Mesenchymal stem cell (in vitro differentiated cells and primary cell): Measurements from ENCODE around the gene ZIC4.

Experiments
- DNase-seq: peaks from one replicate; pipeline ENCODE4 v3.0.0-alpha.2; 2013
- H2AFZ ChIP-seq: one replicate; pipeline ENCODE4 v1.6.1; 2013; ENCODE audit warnings: low read depth, mild to moderate bottlenecking, control low read depth, inconsistent platforms, low read length, moderate library complexity
- H2AK5ac ChIP-seq: 2 replicates; pipeline ENCODE4 v1.6.1; 2013; ENCODE audit warnings: low read length, moderate library complexity, mild to moderate bottlenecking, inconsistent platforms; ENCODE audit not compliant: severe bottlenecking
- H2BK120ac ChIP-seq: one replicate; pipeline ENCODE4 v1.6.1; 2013; ENCODE audit warnings: low read depth, mild to moderate bottlenecking, inconsistent platforms, low read length, moderate library complexity
- H2BK12ac ChIP-seq, 2 experiments: one replicate each; pipeline ENCODE4 v1.6.1; 2013; ENCODE audit warnings: inconsistent platforms in 2 of 2, low read length in 2 of 2, mild to moderate bottlenecking in 2 of 2, moderate library complexity in 2 of 2, control low read depth in 1 of 2
- H2BK15ac ChIP-seq: one replicate; pipeline ENCODE4 v1.6.1; 2013; ENCODE audit warnings: mild to moderate bottlenecking, low read depth, inconsistent platforms; ENCODE audit not compliant: poor library complexity, severe bottlenecking
- H2BK5ac ChIP-seq: 2 replicates; pipeline ENCODE4 v1.6.1; 2013; ENCODE audit warnings: low read depth, mild to moderate bottlenecking, low read length, control low read depth, inconsistent platforms; ENCODE audit not compliant: poor library complexity, severe bottlenecking
- H3K14ac ChIP-seq, 2 experiments: one replicate each; pipeline ENCODE4 v1.6.1; 2013; ENCODE audit warnings: inconsistent platforms in 2 of 2, low read length in 2 of 2, control low read depth in 1 of 2, mild to moderate bottlenecking in 1 of 2, moderate library complexity in 1 of 2
- H3K18ac ChIP-seq, 2 experiments: one replicate each; pipeline ENCODE4 v1.6.1; 2013; ENCODE audit warnings: inconsistent platforms in 2 of 2, low read length in 2 of 2, control low read depth in 1 of 2, low read depth in 1 of 2, mild to moderate bottlenecking in 1 of 2
- H3K23ac ChIP-seq, 2 experiments: one replicate each; pipeline ENCODE4 v1.6.1; 2013; ENCODE audit warnings: inconsistent platforms in 2 of 2, low read length in 2 of 2, mild to moderate bottlenecking in 2 of 2, moderate library complexity in 2 of 2, control low read depth in 1 of 2
- H3K27ac ChIP-seq: 2 replicates; pipeline ENCODE4 v1.5.1; 2013; ENCODE audit warnings: mild to moderate bottlenecking, moderate library complexity, low read length, control low read depth, inconsistent platforms; ENCODE audit not compliant: poor library complexity, severe bottlenecking
- H3K27me3 ChIP-seq, 2 experiments: 2 replicates each; pipeline versions ENCODE4 v1.6.1 to v1.7.0; 2013; ENCODE audit warnings: low read length in 2 of 2, mild to moderate bottlenecking in 2 of 2, moderate library complexity in 2 of 2, control low read depth in 1 of 2, inconsistent platforms in 1 of 2; ENCODE audit not compliant: control insufficient read depth in 1 of 2, insufficient read depth in 1 of 2
- H3K36me3 ChIP-seq, 2 experiments: 2 replicates each; pipeline versions ENCODE4 v1.6.1 to v1.7.0; 2013; ENCODE audit warnings: low read length in 2 of 2, control low read depth in 1 of 2, inconsistent platforms in 1 of 2, low read depth in 1 of 2, mild to moderate bottlenecking in 1 of 2; ENCODE audit not compliant: insufficient read depth in 2 of 2, control insufficient read depth in 1 of 2
- H3K4ac ChIP-seq, 2 experiments: one replicate each; pipeline ENCODE4 v1.6.1; 2013; ENCODE audit warnings: inconsistent platforms in 2 of 2, low read length in 2 of 2, mild to moderate bottlenecking in 2 of 2, moderate library complexity in 2 of 2, control low read depth in 1 of 2, low read depth in 1 of 2
- H3K4me1 ChIP-seq: 2 replicates; pipeline ENCODE4 v1.6.1; 2013; ENCODE audit warnings: low read depth, low read length, control low read depth; ENCODE audit not compliant: control insufficient read depth, insufficient read depth
- H3K4me2 ChIP-seq: 2 replicates; pipeline ENCODE4 v1.6.1; 2013; ENCODE audit warnings: low read length, mild to moderate bottlenecking, inconsistent platforms; ENCODE audit not compliant: poor library complexity, severe bottlenecking
- H3K4me3 ChIP-seq, 2 experiments: 2 replicates each; pipeline versions ENCODE4 v1.5.1 to v1.7.0; 2013; ENCODE audit warnings: low read length in 2 of 2, mild to moderate bottlenecking in 2 of 2, control low read depth in 1 of 2, low read depth in 1 of 2; ENCODE audit not compliant: insufficient read depth in 1 of 2
- H3K79me1 ChIP-seq: replicated peaks from 2 replicates; pipeline ENCODE4 v1.6.1; 2013; ENCODE audit warnings: mild to moderate bottlenecking, control low read depth, low read length, inconsistent platforms; ENCODE audit not compliant: poor library complexity, severe bottlenecking
- H3K9ac ChIP-seq: 2 replicates; pipeline ENCODE4 v1.7.0; 2013; ENCODE audit warnings: mild to moderate bottlenecking, low read length, moderate library complexity
- H3K9me3 ChIP-seq: 2 replicates; pipeline ENCODE4 v1.7.0; 2013; ENCODE audit warnings: mild to moderate bottlenecking, low read length; ENCODE audit not compliant: control insufficient read depth
- H4K8ac ChIP-seq: one replicate; pipeline ENCODE4 v1.6.1; 2013; ENCODE audit warnings: inconsistent platforms, mild to moderate bottlenecking, low read length, moderate library complexity
- H4K91ac ChIP-seq: one replicate; pipeline ENCODE4 v1.6.1; 2013; ENCODE audit warnings: mild to moderate bottlenecking, low read length, inconsistent platforms
- WGBS: methylation state at CpG from one replicate; pipeline ENCODE4 v1.1.7; 2013; ENCODE audit warnings: mixed read lengths; 5-methylcytosine and 5-hydroxymethylcytosine counted together

The ZIC4 gene

GRCh38 chr3:147425388-147425850, 19.1 kb upstream of the ZIC4 start:
- no peak overlapping the region for H3K4me2 ChIP-seq
- no peak overlapping the region for H3K4me3 ChIP-seq
- no peak for DNase-seq
- no peak overlapping the region for H4K8ac ChIP-seq
- H2BK12ac ChIP-seq, result no peak overlapping the region
- H3K9me3 ChIP-seq, result no peaks in the 10 kb centered on the region
- no peak overlapping the region for H3K14ac ChIP-seq
- no peak overlapping the region for H3K18ac ChIP-seq
- no peak overlapping the region for H3K9ac ChIP-seq
- no peak overlapping the region for H2AFZ ChIP-seq
- peaks cover 8 to 53% of the 10 kb centered on the region in 2 experiments for H3K27me3 ChIP-seq
- H2BK120ac ChIP-seq, result no peak overlapping the region
- H4K91ac ChIP-seq, result no peak overlapping the region
- no peak overlapping the region for H2BK5ac ChIP-seq
- no peak overlapping the region for H3K27ac ChIP-seq
- H3K4ac ChIP-seq, result no peak overlapping the region
- no peak overlapping the region for H3K23ac ChIP-seq
- no CpG with 5 or more reads among the region's 1 CpG for WGBS
- H2AK5ac ChIP-seq, result no peak overlapping the region
- H3K36me3 ChIP-seq, result no peaks in the 10 kb centered on the region
- H2BK15ac ChIP-seq, result no peak overlapping the region
- peaks cover 7% of the 10 kb centered on the region for H3K4me1 ChIP-seq
- peaks cover 4% of the 10 kb centered on the region for H3K79me1 ChIP-seq

GRCh38 chr3:147424581-147425387, 18.4 kb upstream of the ZIC4 start:
- H3K27ac ChIP-seq, result no peak overlapping the region
- H4K91ac ChIP-seq, result no peak overlapping the region
- 35% methylated on average over 3 of the region's 14 CpGs for WGBS
- no peak overlapping the region for H2BK120ac ChIP-seq
- no peak overlapping the region for H4K8ac ChIP-seq
- H3K14ac ChIP-seq, result no peak overlapping the region
- H3K4me2 ChIP-seq, result peak overlapping the region; percentile 49
- H2AFZ ChIP-seq, result no peak overlapping the region
- H2BK5ac ChIP-seq, result no peak overlapping the region
- H3K27me3 ChIP-seq, result peaks cover 8 to 60% of the 10 kb centered on the region in 2 experiments
- H3K4ac ChIP-seq, result no peak overlapping the region
- H3K23ac ChIP-seq, result peak overlapping the region in 1 of 2 experiments; percentile 85
- H3K18ac ChIP-seq, result no peak overlapping the region
- no peak overlapping the region for H3K9ac ChIP-seq
- H2BK15ac ChIP-seq, result no peak overlapping the region
- no peaks in the 10 kb centered on the region for H3K36me3 ChIP-seq
- no peak for DNase-seq
- peaks cover 5% of the 10 kb centered on the region for H3K79me1 ChIP-seq
- peaks cover 4% of the 10 kb centered on the region for H3K9me3 ChIP-seq
- no peak overlapping the region for H2BK12ac ChIP-seq
- no peak overlapping the region for H3K4me3 ChIP-seq
- no peak overlapping the region for H2AK5ac ChIP-seq
- H3K4me1 ChIP-seq, result peaks cover 7% of the 10 kb centered on the region

DNA sequence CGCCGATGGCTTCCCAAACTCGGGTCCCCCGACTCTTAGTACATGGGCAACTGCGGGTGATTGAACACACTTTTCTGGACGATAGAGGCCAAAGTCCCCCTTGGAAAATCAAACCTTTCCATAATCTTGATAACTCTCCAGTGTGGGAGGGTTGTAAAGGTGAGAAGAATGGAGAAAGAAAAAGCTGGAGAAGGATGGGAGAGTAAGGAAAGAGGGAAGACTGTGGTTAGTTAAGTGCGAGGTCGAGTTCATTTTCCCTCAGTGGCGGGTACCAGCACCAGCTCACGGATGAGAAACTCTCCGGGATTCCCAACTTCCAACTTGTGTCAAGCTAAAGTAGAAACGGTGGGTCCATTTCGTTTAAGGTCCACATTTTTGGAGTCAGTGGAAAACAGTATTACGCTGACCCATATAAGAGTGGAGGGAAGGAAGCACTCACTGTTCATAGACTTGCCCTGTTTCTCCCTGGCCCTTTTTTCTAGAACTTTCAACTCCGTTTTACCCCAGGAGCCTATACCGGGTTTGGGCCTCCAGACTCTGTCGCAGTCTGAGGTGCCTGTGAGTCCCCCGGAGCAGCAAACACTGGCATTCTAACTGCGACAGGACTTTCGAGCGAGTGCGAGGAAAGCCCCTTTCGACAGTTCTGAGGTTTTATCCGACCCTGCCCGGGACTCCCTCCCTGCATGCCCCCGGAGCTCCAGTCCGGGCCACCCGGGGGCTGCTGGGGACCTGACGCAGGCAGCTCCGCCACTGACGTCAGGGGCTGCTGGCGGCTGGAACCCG, 17.6 kb upstream of the ZIC4 start:
- H3K4me2 ChIP-seq, result peak overlapping the region; percentile 95
- no peak overlapping the region for H4K91ac ChIP-seq
- no peak overlapping the region for H2AK5ac ChIP-seq
- no peak overlapping the region for H4K8ac ChIP-seq
- H2BK120ac ChIP-seq, result no peak overlapping the region
- no peak overlapping the region for H3K9ac ChIP-seq
- peak overlapping the region; percentile 51 for H3K27ac ChIP-seq
- no peak overlapping the region for H3K14ac ChIP-seq
- no peak overlapping the region for H2BK5ac ChIP-seq
- H2AFZ ChIP-seq, result no peak overlapping the region
- peaks cover 4% of the 10 kb centered on the region for H3K9me3 ChIP-seq
- H3K27me3 ChIP-seq, result peaks cover 8 to 68% of the 10 kb centered on the region in 2 experiments
- peaks cover 5% of the 10 kb centered on the region for H3K79me1 ChIP-seq
- H3K18ac ChIP-seq, result no peak overlapping the region
- peaks cover 13% of the 10 kb centered on the region for H3K4me1 ChIP-seq
- no peak for DNase-seq
- 7% methylated on average over 29 of the region's 33 CpGs for WGBS
- H3K4me3 ChIP-seq, result peak overlapping the region in 1 of 2 experiments; percentile 4
- H3K4ac ChIP-seq, result no peak overlapping the region
- no peak overlapping the region for H2BK15ac ChIP-seq
- H3K36me3 ChIP-seq, result no peaks in the 10 kb centered on the region
- H2BK12ac ChIP-seq, result no peak overlapping the region
- H3K23ac ChIP-seq, result peak overlapping the region in 1 of 2 experiments; percentile 85

- H3K4ac ChIP-seq, result no peak overlapping the region
- H3K9me3 ChIP-seq, result peaks cover 4% of the 10 kb centered on the region
- H3K18ac ChIP-seq, result no peak overlapping the region
- no peak for DNase-seq
- H3K9ac ChIP-seq, result no peak overlapping the region
- no peak overlapping the region for H2AK5ac ChIP-seq
- H4K91ac ChIP-seq, result no peak overlapping the region
- peaks cover 8 to 73% of the 10 kb centered on the region in 2 experiments for H3K27me3 ChIP-seq
- peak overlapping the region; percentile 14 to 46 for H3K4me3 ChIP-seq
- no peak overlapping the region for H2BK12ac ChIP-seq
- 0% methylated on average over 1 of the region's 3 CpGs for WGBS
- H3K23ac ChIP-seq, result no peak overlapping the region
- H2BK120ac ChIP-seq, result no peak overlapping the region
- H3K36me3 ChIP-seq, result no peaks in the 10 kb centered on the region
- peaks cover 15% of the 10 kb centered on the region for H3K4me1 ChIP-seq
- H2BK5ac ChIP-seq, result no peak overlapping the region
- H2AFZ ChIP-seq, result no peak overlapping the region
- peak overlapping the region; percentile 51 for H3K27ac ChIP-seq
- H2BK15ac ChIP-seq, result no peak overlapping the region
- no peak overlapping the region for H3K14ac ChIP-seq
- peak overlapping the region; percentile 95 for H3K4me2 ChIP-seq
- H4K8ac ChIP-seq, result no peak overlapping the region
- H3K79me1 ChIP-seq, result peaks cover 5% of the 10 kb centered on the region
Observed at GRCh38 chr3:147423537-147423797, 17.1 kb upstream of the ZIC4 start.
